OCI-LY1 (cell line): ENCODE results near the gene ZMIZ1.

Experiments
- H2AFZ ChIP-seq: fragments of 200-600 bp; sonication (generic), shearing (Covaris generic); 2 replicates; pipeline ENCODE4 v1.6.0; 2014; ENCODE audit warnings: antibody characterized with exemption, mild to moderate bottlenecking, low read length
- H3F3A ChIP-seq: fragments of 200-600 bp; sonication (generic), shearing (Covaris generic); 2 replicates; pipeline ENCODE4 v1.6.0; 2014; ENCODE audit warnings: mild to moderate bottlenecking, antibody characterized with exemption, low read length, moderate library complexity; ENCODE audit not compliant: insufficient read depth
- H3K27ac ChIP-seq: fragments of 200-600 bp; sonication (generic); 2 replicates; pipeline ENCODE4 v1.5.1; 2014; ENCODE audit warnings: low read length, mixed run types, mild to moderate bottlenecking, low read depth; ENCODE audit not compliant: poor library complexity, severe bottlenecking
- H3K27me3 ChIP-seq: fragments of 200-600 bp; sonication (generic); 2 replicates; pipeline ENCODE4 v1.6.0; 2014; ENCODE audit warnings: antibody characterized with exemption, mild to moderate bottlenecking, low read length, moderate library complexity; ENCODE audit not compliant: insufficient read depth
- H3K36me3 ChIP-seq: fragments of 200-600 bp; sonication (generic); 2 replicates; pipeline ENCODE4 v1.6.1; 2014; ENCODE audit warnings: mild to moderate bottlenecking, antibody characterized with exemption, low read length, moderate library complexity, mixed read lengths; ENCODE audit not compliant: insufficient read depth
- H3K4me1 ChIP-seq: fragments of 200-600 bp; sonication (generic); 2 replicates; pipeline ENCODE4 v1.5.1; 2014; ENCODE audit warnings: mild to moderate bottlenecking, low read length, moderate library complexity; ENCODE audit not compliant: insufficient read depth, severe bottlenecking
- H3K4me2 ChIP-seq: fragments of 200-600 bp; sonication (generic), shearing (Covaris generic); 2 replicates; pipeline ENCODE4 v1.6.1; 2014; ENCODE audit warnings: low read length
- H3K4me3 ChIP-seq: fragments of 200-600 bp; sonication (generic); 2 replicates; pipeline ENCODE4 v1.5.1; 2014; ENCODE audit warnings: low read length, low read depth, mild to moderate bottlenecking, mixed read lengths; ENCODE audit not compliant: poor library complexity, severe bottlenecking
- H3K79me2 ChIP-seq: fragments of 200-600 bp; shearing (Covaris generic); 2 replicates; pipeline ENCODE4 v1.6.1; 2016; ENCODE audit warnings: mixed run types, low read length, mixed read lengths; ENCODE audit not compliant: insufficient read depth
- H3K9ac ChIP-seq: fragments of 200-600 bp; sonication (generic), shearing (Covaris generic); 2 replicates; pipeline ENCODE4 v1.6.1; 2014; ENCODE audit warnings: mild to moderate bottlenecking, low read length, mixed read lengths
- H3K9me2 ChIP-seq: fragments of 200-600 bp; sonication (generic), shearing (Covaris generic); 2 replicates; pipeline ENCODE4 v1.6.1; 2014; ENCODE audit warnings: low read depth, mild to moderate bottlenecking, low read length, mixed read lengths
- H3K9me3 ChIP-seq: fragments of 200-600 bp; shearing (Covaris generic); 2 replicates; pipeline ENCODE4 v1.6.1; 2014; ENCODE audit warnings: low read length, mixed read lengths
- H4K20me1 ChIP-seq: fragments of 200-600 bp; sonication (generic), shearing (Covaris generic); 2 replicates; pipeline ENCODE4 v1.6.0; 2016; ENCODE audit warnings: mild to moderate bottlenecking, low read length; ENCODE audit not compliant: insufficient read depth
- EZH2 ChIP-seq: fragments of 200-600 bp; sonication (generic), shearing (Covaris generic); IDR thresholded peaks from 2 replicates; pipeline ENCODE4 v1.8.0; 2017; ENCODE audit warnings: borderline replicate concordance, mixed run types, mild to moderate bottlenecking, antibody characterized with exemption, low read length, moderate library complexity, mixed read lengths
- TF ChIP-seq, protein P1 (sequence below): fragments of 200-600 bp; sonication (generic), shearing (Covaris generic); IDR thresholded peaks from 2 replicates; pipeline ENCODE4 v1.5.1; 2017; ENCODE audit warnings: mild to moderate bottlenecking, antibody characterized with exemption, low read length, moderate library complexity, mixed read lengths

Gene ZMIZ1

GRCh38 chr10:79105150-79105739, 36.5 kb downstream of the ZMIZ1 start:
- Histone ChIP-seq H3K27me3 (no peaks in the 10 kb centered on the region), H3F3A (no peaks in the 10 kb centered on the region), H3K36me3 (no peaks in the 10 kb centered on the region), H3K9me3 (no peaks in the 10 kb centered on the region), H3K9ac (no peak overlapping the region), H3K4me2 (no peak overlapping the region), H3K4me1 (no peaks in the 10 kb centered on the region), H3K9me2 (no peaks in the 10 kb centered on the region), H3K79me2 (no peaks in the 10 kb centered on the region), H2AFZ (no peak overlapping the region), H3K4me3 (no peak overlapping the region), H4K20me1 (no peaks in the 10 kb centered on the region), H3K27ac (no peak overlapping the region)
- TF ChIP-seq EZH2: no peak
- TF ChIP-seq, protein P1, sequence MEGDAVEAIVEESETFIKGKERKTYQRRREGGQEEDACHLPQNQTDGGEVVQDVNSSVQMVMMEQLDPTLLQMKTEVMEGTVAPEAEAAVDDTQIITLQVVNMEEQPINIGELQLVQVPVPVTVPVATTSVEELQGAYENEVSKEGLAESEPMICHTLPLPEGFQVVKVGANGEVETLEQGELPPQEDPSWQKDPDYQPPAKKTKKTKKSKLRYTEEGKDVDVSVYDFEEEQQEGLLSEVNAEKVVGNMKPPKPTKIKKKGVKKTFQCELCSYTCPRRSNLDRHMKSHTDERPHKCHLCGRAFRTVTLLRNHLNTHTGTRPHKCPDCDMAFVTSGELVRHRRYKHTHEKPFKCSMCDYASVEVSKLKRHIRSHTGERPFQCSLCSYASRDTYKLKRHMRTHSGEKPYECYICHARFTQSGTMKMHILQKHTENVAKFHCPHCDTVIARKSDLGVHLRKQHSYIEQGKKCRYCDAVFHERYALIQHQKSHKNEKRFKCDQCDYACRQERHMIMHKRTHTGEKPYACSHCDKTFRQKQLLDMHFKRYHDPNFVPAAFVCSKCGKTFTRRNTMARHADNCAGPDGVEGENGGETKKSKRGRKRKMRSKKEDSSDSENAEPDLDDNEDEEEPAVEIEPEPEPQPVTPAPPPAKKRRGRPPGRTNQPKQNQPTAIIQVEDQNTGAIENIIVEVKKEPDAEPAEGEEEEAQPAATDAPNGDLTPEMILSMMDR: no peak

- no peaks in the 10 kb centered on the region for H3K79me2 ChIP-seq
- no peaks in the 10 kb centered on the region for H3K9me3 ChIP-seq
- H3F3A ChIP-seq: no peaks in the 10 kb centered on the region
- H3K9me2 ChIP-seq: no peaks in the 10 kb centered on the region
- TF ChIP-seq, protein P1: no peak
- H2AFZ ChIP-seq: no peak overlapping the region
- H3K4me1 ChIP-seq: no peaks in the 10 kb centered on the region
- H3K4me3 ChIP-seq: no peak overlapping the region
- no peaks in the 10 kb centered on the region for H3K36me3 ChIP-seq
- no peak overlapping the region for H3K27ac ChIP-seq
- H3K4me2 ChIP-seq: no peak overlapping the region
- no peaks in the 10 kb centered on the region for H3K27me3 ChIP-seq
- H3K9ac ChIP-seq: no peak overlapping the region
- no peaks in the 10 kb centered on the region for H4K20me1 ChIP-seq
Observed at GRCh38 chr10:79105818-79106217, 37.1 kb downstream of the ZMIZ1 start.

- TF ChIP-seq, protein P1: no peak
- TF ChIP-seq EZH2: no peak
- H2AFZ ChIP-seq: no peak overlapping the region
- no peaks in the 10 kb centered on the region for H3K9me3 ChIP-seq
- H3K4me2 ChIP-seq: no peak overlapping the region
- H3K36me3 ChIP-seq: no peaks in the 10 kb centered on the region
- no peaks in the 10 kb centered on the region for H3K79me2 ChIP-seq
- no peaks in the 10 kb centered on the region for H3F3A ChIP-seq
- no peaks in the 10 kb centered on the region for H3K4me1 ChIP-seq
- no peak overlapping the region for H3K9ac ChIP-seq
- H3K4me3 ChIP-seq: no peak overlapping the region
- H3K9me2 ChIP-seq: no peaks in the 10 kb centered on the region
- H3K27me3 ChIP-seq: no peaks in the 10 kb centered on the region
- H4K20me1 ChIP-seq: no peaks in the 10 kb centered on the region
- H3K27ac ChIP-seq: no peak overlapping the region
Observed at GRCh38 chr10:79106256-79107050, 37.7 kb downstream of the ZMIZ1 start.
